ENCODE data around the gene CD52.

The CD52 gene

GRCh38 chr1:26357121-26357602 is 39.4 kb downstream of the CD52 start:
- no peak for TF ChIP-seq ZNF274 (IDR thresholded peaks at IDR 0.05; ENCODE audit: low read depth, low read length)

GRCh38 chr1:26358411-26359384 is 40.9 kb downstream of the CD52 start:
- no peak for TF ChIP-seq ZNF274 (IDR thresholded peaks at IDR 0.05; ENCODE audit: low read depth, low read length)

More at GRCh38 chr1:26357121-26357602, 39.4 kb downstream of the CD52 start:
- H3K4me3 ChIP-seq (ENCODE audit: low read length), result no peak overlapping the region

DNA sequence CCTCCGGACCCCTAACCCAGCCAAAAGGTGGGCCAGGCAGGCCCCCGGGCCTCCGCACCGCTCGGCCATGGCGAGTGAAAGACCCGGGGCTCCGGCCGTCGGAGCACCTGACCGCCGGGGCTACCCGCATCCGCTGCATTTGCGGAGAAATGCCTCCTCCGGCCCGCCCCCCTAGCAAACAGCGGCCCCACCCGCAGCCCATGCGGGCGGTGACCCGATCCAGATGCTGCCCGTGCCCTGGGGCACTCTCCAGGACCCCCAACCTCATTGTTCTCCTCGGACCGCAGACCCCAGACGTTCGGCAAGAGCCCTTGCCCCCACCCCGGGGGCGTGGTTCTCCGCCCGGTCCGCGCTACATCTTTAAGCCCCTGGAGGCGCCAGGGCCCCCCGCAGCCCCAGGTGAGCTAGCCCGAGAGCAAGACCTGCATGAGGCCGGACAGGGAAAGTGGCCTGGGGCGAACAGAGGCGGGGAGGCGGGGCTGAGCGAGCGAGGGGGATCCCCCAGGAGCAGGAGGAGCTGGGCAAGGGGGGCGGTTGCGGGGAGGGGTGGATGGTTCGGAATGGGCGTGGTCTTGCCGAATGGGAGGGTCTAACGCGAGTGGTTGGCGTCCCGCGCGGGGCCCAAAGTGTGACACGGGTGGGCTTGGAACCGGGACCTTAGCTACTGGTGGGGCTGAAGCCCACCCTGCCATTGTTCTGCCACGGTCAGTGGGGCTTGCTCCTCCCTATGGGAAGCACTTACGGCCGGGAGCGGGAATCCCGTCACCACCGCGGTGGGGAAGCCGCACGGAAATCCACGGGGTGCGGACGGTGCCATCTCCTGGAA is 42.4 kb downstream of the CD52 start:
- TF ChIP-seq ZNF274 (IDR thresholded peaks at IDR 0.05; ENCODE audit: low read depth, low read length), result no peak
- H3K4me3 ChIP-seq (ENCODE audit: low read length), result no peak overlapping the region

More at GRCh38 chr1:26358411-26359384, 40.9 kb downstream of the CD52 start:
- no peak overlapping the region for H3K4me3 ChIP-seq (ENCODE audit: low read length)

DNA sequence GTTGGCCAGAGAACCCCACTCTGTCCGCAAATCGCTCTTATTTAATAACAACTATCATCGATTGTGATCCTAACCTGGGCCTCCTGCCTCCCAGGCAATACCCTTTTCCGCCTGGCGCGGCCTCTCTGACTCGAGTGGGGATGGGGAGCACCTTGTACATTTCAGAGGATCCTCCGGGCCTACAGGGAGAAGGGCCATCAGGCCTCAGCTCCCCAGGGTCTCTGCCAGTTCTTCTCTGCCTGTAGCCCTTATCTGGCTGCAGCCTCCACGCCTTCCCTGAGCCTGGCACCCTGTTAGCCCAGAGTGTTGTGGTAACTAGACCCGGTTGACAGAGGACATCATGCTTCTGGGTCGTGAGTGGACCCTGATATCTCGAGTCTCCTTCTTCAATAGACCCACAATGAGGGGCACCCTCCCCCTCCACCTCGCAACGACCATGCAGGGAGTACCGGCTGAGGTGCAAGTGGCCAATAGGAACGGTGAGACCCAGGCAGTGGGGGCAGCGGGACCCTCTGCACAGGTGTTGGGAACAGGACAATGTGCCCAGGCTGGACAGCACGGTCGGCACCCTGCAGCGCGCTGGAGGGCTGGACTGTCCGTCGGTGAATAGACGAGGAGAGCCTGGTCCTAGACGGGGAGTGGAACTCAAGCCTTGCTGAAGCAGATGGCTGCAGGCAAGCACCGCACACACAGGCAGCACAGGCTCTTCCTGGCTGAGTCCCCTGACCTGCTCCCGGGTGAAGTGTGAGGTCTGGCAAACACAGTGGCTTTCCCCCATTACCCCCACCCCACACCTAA is 43.2 kb downstream of the CD52 start:
- no peak for TF ChIP-seq ZNF274 (IDR thresholded peaks at IDR 0.05; ENCODE audit: low read depth, low read length)
- H3K4me3 ChIP-seq (ENCODE audit: low read length), result no peak overlapping the region

GRCh38 chr1:26361605-26362122 is 43.9 kb downstream of the CD52 start:
- no peak overlapping the region for H3K4me3 ChIP-seq (ENCODE audit: low read length)
- TF ChIP-seq ZNF274 (IDR thresholded peaks at IDR 0.05; ENCODE audit: low read depth, low read length), result no peak

GRCh38 chr1:26362331-26362730 is 44.6 kb downstream of the CD52 start:
- H3K4me3 ChIP-seq (ENCODE audit: low read length), result no peak overlapping the region
- no peak for TF ChIP-seq ZNF274 (IDR thresholded peaks at IDR 0.05; ENCODE audit: low read depth, low read length)

DNA sequence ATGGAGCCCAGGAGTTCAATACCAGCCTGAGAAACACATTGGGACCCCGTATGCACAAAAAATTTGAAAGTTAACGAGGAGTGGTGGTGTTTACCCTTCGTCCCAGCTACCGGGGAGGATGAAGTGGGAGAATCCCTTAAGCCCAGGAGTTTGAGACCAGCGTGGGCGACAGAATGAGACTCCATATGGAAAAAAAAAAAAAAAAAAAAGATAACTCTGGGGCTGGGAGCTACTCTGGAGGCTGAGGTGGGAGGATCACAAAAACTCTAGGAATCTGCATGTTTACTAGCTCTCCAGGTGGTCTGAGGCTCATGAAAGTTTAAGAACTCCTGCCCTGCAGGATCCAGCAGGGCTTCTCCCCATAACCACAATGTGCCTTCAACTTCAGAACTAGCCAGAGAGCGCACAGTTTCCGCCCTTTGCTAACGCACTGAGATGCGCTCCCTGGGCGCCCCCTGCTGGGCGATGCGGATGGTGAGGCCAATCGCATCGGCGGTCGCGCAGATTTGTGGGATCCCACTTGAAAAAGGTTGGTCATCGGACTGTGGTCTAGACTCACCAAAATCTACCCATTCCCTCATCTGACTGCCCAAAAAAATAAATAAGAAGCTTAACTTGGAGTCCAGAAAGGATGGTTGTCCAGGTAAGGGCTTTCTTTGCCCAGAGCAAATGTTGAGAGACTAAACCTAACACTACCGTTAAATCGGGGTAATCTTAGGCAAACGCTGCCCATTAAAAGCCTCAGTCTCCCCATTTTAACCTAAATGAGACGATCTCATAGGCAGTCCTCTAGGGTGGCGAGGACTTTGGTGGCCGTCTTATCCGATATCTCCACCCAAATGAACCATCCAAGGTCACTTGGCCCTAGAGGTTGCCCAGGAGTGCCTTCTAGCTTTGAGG is 46.0 kb downstream of the CD52 start:
- H3K4me3 ChIP-seq (ENCODE audit: low read length), result no peak overlapping the region
- no peak for TF ChIP-seq ZNF274 (IDR thresholded peaks at IDR 0.05; ENCODE audit: low read depth, low read length)

DNA sequence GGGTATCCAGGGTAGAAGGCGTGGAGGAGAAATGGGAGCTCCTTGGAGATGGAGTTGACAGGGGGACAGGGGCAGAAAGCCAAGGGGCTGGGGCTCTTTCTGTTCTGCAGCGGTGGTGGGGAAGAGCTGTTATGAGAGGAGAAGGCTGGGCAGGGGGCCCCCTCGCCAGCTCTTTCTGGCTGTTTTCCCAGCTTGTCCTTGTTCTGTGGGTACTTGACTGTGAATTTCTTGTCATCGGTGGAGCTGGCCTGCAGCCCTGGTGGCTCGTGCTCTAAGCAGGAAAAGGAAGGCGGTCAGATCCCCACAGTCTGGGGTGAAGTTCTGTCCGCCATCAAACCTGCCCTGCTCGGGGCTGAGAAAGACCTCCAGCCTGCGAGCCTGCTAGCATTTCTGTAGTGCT is 47.2 kb downstream of the CD52 start:
- H3K4me3 ChIP-seq (ENCODE audit: low read length), result no peak overlapping the region
- TF ChIP-seq ZNF274 (IDR thresholded peaks at IDR 0.05; ENCODE audit: low read depth, low read length), result no peak

DNA sequence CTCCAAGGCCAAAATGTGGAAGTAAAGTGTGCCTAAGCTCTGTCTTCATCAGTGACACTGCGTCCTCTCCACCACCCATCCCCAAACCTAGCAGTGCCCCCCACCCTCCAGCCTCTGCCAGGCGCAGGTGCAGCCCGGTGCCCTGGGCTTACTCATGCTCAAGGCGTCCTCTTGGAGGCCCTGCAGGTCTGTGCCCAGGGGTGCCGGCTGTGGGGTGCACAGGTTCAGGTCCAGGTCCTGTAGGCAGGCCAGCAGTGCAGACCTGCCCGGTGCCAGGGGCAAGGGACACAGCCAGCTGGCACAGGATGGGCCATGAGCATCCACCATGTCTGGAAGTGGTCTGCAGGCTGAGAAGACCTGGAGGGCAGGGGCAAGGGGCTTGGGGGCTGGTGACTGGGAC is 49.7 kb downstream of the CD52 start:
- H3K4me3 ChIP-seq (ENCODE audit: low read length), result no peak overlapping the region
- TF ChIP-seq ZNF274 (IDR thresholded peaks at IDR 0.05; ENCODE audit: low read depth, low read length), result no peak

GRCh38 chr1:26368006-26368405 is 50.2 kb downstream of the CD52 start:
- TF ChIP-seq ZNF274 (IDR thresholded peaks at IDR 0.05; ENCODE audit: low read depth, low read length), result no peak
- no peak overlapping the region for H3K4me3 ChIP-seq (ENCODE audit: low read length)

GRCh38 chr1:26368486-26368885 is 50.7 kb downstream of the CD52 start:
- TF ChIP-seq ZNF274 (IDR thresholded peaks at IDR 0.05; ENCODE audit: low read depth, low read length), result no peak
- H3K4me3 ChIP-seq (ENCODE audit: low read length), result no peak overlapping the region
